ENCODE results near the gene OPCML.

The OPCML gene

GRCh38 chr11:133149698-133150097 is 382.6 kb downstream of the OPCML start:
- no peak overlapping the region for H3K27ac ChIP-seq
- TF ChIP-seq, protein P1, sequence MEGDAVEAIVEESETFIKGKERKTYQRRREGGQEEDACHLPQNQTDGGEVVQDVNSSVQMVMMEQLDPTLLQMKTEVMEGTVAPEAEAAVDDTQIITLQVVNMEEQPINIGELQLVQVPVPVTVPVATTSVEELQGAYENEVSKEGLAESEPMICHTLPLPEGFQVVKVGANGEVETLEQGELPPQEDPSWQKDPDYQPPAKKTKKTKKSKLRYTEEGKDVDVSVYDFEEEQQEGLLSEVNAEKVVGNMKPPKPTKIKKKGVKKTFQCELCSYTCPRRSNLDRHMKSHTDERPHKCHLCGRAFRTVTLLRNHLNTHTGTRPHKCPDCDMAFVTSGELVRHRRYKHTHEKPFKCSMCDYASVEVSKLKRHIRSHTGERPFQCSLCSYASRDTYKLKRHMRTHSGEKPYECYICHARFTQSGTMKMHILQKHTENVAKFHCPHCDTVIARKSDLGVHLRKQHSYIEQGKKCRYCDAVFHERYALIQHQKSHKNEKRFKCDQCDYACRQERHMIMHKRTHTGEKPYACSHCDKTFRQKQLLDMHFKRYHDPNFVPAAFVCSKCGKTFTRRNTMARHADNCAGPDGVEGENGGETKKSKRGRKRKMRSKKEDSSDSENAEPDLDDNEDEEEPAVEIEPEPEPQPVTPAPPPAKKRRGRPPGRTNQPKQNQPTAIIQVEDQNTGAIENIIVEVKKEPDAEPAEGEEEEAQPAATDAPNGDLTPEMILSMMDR (IDR thresholded peaks at IDR 0.05): no peak
- no peak for TF ChIP-seq ZFX (IDR thresholded peaks at IDR 0.05; ENCODE audit: borderline replicate concordance)

GRCh38 chr11:133147625-133148024 is 384.7 kb downstream of the OPCML start:
- TF ChIP-seq, protein P1 (IDR thresholded peaks at IDR 0.05): no peak
- no peak for TF ChIP-seq ZFX (IDR thresholded peaks at IDR 0.05; ENCODE audit: borderline replicate concordance)
- no peak overlapping the region for H3K27ac ChIP-seq

DNA sequence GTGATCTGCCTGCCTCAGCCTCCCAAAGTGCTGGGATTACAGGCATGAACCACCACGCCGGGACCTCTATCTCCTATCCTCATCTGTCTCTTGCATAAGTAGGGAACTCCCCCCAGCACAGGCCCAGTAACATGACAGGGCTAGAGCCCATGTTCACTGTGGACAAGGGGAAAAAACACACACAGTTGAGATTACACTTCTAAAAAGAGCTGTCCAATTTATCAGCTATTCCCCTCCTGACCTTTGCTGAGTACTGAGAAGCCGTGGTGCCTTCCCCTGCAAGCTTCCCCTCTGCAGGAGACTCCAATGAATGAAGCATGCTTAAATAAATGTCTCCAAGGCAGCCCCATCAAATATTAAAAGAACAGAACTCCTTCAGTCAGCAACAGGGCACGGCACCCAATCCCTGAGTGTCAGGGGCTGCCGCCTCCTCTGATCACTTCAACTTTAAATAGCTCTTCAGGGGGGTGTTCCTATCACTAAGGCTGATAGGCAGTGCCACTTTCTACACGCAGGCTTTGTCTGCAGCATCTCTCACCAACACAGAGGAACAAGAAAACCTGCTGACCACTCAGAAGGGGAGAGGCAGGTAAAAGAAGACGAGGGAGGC is 385.5 kb downstream of the OPCML start:
- no peak for TF ChIP-seq ZFX (IDR thresholded peaks at IDR 0.05; ENCODE audit: borderline replicate concordance)
- TF ChIP-seq, protein P1 (IDR thresholded peaks at IDR 0.05): no peak
- H3K27ac ChIP-seq: no peak overlapping the region

DNA sequence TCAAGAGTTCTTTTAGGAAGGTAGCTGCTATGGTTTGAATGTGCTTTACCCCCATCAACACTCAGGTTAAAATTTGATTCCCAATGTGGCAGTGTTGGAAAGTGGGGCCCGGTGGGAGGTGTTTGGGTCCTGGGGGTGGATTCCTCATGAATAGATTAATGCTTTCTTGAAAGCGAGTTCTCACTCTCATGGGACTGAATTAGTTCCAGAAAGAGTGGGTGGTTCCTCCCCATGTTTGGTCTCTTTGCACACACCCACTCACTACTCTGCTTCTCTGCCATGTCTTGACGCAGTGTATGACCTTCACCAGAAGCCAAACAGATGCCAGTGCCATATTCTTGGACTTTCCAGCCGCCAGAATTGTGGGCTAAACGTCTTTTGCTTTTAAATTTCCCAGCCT is 394.4 kb downstream of the OPCML start:
- no peak overlapping the region for H3K27ac ChIP-seq
- TF ChIP-seq, protein P1 (IDR thresholded peaks at IDR 0.05): no peak
- TF ChIP-seq ZFX (IDR thresholded peaks at IDR 0.05; ENCODE audit: borderline replicate concordance): no peak

DNA sequence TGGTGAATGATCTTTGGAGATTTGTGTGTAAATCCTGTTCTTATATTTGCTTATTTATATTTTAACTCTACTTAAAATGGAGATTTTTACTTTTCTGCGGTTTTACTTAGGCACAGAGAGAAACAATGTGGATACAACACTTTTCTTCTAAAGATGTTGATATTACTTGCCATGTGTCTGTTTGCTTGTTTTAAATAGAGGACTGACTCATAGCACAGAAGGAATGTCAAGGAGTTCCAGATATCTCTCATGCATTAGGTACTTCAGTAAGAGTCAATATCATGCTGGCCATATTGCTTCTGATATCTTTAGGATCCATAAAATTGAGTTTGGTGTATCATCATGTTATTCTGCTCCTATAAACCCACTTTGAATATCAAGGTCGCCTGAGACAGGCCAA is 395.0 kb downstream of the OPCML start:
- TF ChIP-seq, protein P1 (IDR thresholded peaks at IDR 0.05): no peak
- H3K27ac ChIP-seq: no peak overlapping the region

DNA sequence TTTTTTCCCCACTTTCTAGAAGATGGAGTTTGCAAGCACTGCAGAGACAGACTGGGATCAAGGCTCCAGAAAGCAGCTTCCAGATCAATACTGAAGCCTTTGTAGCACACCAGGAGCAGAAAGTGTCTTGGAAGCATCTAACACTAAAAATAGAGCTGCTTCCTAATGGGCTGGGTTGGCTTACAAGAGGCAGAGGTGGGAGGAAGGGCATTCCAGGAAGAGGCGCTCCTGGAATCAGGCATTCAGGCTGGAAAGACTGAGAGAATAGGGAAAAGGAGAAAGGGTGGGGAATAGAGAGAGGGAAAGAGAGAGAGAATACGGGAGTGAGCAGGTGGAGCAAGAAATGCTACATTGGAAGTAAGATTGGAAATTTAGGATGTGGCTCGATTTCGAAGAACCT is 395.9 kb downstream of the OPCML start:
- TF ChIP-seq, protein P1 (IDR thresholded peaks at IDR 0.05): no peak
- TF ChIP-seq ZFX (IDR thresholded peaks at IDR 0.05; ENCODE audit: borderline replicate concordance): no peak

DNA sequence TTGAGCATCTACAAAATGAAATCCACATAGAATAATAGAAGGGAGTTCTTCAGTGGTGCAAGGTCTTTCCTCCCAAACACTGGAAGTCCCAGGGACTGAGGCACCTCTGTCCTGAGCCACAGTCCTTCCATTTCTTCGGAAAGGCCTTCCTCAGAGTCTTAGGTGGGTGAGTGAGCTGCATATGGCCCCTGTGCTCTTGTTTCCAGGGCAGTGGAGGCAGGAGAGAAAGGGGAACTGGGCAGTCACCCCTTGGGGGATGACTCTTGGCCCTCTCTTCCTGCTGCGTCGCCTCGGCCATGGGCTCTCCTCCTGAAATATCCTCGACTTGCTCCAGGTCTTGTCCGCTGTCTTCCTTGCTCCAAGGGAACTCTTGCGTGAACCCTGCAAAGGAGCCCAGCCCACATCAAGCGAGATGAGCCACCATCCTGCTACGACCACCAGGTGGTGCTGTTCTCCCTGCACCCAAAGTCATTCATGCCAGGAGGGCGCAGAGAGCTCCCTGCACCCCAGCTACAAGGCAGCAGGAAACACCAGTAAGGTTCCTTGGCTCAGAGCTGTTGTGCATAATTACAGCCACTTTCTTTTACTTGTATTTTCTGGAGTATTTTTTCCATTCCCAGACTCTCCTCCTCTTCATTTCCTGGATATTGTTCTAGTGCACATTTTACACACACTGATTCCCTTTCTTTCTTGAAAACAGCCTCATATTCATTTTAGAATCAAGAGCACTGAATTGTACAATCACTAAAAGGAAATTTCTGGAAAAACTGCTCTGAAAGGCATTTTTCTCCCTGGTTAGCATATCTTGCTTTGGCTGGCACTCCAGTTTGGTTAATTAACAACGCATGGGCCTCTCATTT is 397.8 kb downstream of the OPCML start:
- no peak overlapping the region for H3K27ac ChIP-seq
- TF ChIP-seq, protein P1 (IDR thresholded peaks at IDR 0.05): peak; percentile 93
- TF ChIP-seq ZFX (IDR thresholded peaks at IDR 0.05; ENCODE audit: borderline replicate concordance): no peak

More for the DNA sequence above, 395.9 kb downstream of the OPCML start:
- H3K27ac ChIP-seq: no peak overlapping the region
